OCI-LY3 (cell line): ENCODE results near the gene OR1E1.

Source experiments
- H2AFZ ChIP-seq: fragments of 200-600, 300-600 bp; shearing (Covaris generic); 2 replicates; pipeline ENCODE4 v1.6.0; 2014; ENCODE audit warnings: antibody characterized with exemption, low read depth, low read length
- H3K27ac ChIP-seq: fragments of 200-600, 300-600 bp; sonication (generic); 2 replicates; pipeline ENCODE4 v1.5.1; 2014; ENCODE audit warnings: mild to moderate bottlenecking, low read length, moderate library complexity, mixed read lengths
- H3K27me3 ChIP-seq: fragments of 200-600, 300-600 bp; sonication (generic); 2 replicates; pipeline ENCODE4 v1.6.1; 2014; ENCODE audit warnings: low read depth, low read length, mixed read lengths
- H3K36me3 ChIP-seq: fragments of 200-600, 300-600 bp; sonication (generic); replicated peaks from 2 replicates; pipeline ENCODE3; 2014; ENCODE audit warnings: low read depth, low read length, mixed read lengths
- H3K4me1 ChIP-seq: fragments of 300-600, 200-600 bp; sonication (generic); 2 replicates; pipeline ENCODE4 v1.6.1; 2014; ENCODE audit warnings: low read length, mixed read lengths
- H3K4me2 ChIP-seq: fragments of 200-600, 300-600 bp; sonication (generic); 2 replicates; pipeline ENCODE4 v1.6.1; 2014; ENCODE audit warnings: low read length, mixed read lengths
- H3K4me3 ChIP-seq: fragments of 300-600, 200-600 bp; sonication (generic); 2 replicates; pipeline ENCODE4 v1.5.1; 2014; ENCODE audit warnings: antibody characterized with exemption, mild to moderate bottlenecking, low read length, moderate library complexity
- H3K79me2 ChIP-seq: fragments of 300-600, 200-600 bp; shearing (Covaris generic); 2 replicates; pipeline ENCODE4 v1.6.1; 2014; ENCODE audit warnings: mild to moderate bottlenecking, low read length, mixed read lengths
- H3K9ac ChIP-seq: fragments of 300-600, 200-600 bp; shearing (Covaris generic); 2 replicates; pipeline ENCODE4 v1.6.0; 2014; ENCODE audit warnings: mild to moderate bottlenecking, low read length, moderate library complexity
- H3K9me3 ChIP-seq: fragments of 200-600, 300-600 bp; shearing (Covaris generic); 2 replicates; pipeline ENCODE4 v1.6.1; 2014; ENCODE audit warnings: low read length, mixed read lengths; ENCODE audit not compliant: insufficient read depth
- H4K20me1 ChIP-seq: fragments of 200-600, 300-600 bp; sonication (generic); 2 replicates; pipeline ENCODE4 v1.6.1; 2016; ENCODE audit warnings: low read length, mixed read lengths; ENCODE audit not compliant: insufficient read depth
- EZH2phosphoT487 ChIP-seq: fragments of 200-600 bp; shearing (Covaris generic); IDR thresholded peaks from 2 replicates; pipeline ENCODE4 v1.6.1; 2018; ENCODE audit warnings: antibody characterized with exemption, mixed run types, low read depth
- TF ChIP-seq, protein P1 (sequence below): fragments of 200-600, 300-600 bp; sonication (generic); IDR thresholded peaks from 2 replicates; pipeline ENCODE4 v1.5.1; 2014; ENCODE audit warnings: antibody characterized with exemption, low read length, low read depth

Gene OR1E1, protein sequence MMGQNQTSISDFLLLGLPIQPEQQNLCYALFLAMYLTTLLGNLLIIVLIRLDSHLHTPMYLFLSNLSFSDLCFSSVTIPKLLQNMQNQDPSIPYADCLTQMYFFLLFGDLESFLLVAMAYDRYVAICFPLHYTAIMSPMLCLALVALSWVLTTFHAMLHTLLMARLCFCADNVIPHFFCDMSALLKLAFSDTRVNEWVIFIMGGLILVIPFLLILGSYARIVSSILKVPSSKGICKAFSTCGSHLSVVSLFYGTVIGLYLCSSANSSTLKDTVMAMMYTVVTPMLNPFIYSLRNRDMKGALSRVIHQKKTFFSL

DNA sequence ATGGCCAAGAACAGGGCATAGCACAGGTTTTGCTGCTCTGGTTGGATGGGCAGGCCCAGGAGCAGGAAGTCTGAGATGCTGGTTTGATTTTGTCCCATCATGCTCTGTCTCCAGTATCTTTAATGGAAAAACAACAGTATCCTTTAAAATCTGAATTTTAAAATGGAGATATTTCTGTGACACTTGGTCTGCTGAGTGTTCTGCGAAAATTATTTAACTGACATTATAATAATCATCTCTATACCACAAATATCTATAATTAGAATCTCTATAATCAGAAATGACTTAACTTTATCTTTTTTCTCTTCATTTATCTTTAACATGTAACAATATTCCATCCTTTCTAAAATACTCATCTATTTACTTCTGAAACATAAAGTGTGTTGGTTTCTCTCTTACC lies at the start of gene OR1E1:
TSS of gene OR1E1 (minus strand) at position 101 of the 400 bp plus-strand sequence. CDS start at position 101, 0 bp downstream.
- Histone ChIP-seq H3K36me3 (no peaks in the 10 kb centered on the region), H3K27me3 (no peaks in the 10 kb centered on the region), H3K9ac (no peak within 1 kb of the TSS), H3K27ac (no peak within 1 kb of the TSS), H3K4me2 (no peak within 1 kb of the TSS), H4K20me1 (no peaks in the 10 kb centered on the region), H3K9me3 (no peaks in the 10 kb centered on the region), H3K79me2 (no peaks in the 10 kb centered on the region), H3K4me3 (no peak within 1 kb of the TSS), H2AFZ (no peak within 1 kb of the TSS), H3K4me1 (no peaks in the 10 kb centered on the region)
- TF ChIP-seq EZH2phosphoT487: no peak
- TF ChIP-seq, protein P1, sequence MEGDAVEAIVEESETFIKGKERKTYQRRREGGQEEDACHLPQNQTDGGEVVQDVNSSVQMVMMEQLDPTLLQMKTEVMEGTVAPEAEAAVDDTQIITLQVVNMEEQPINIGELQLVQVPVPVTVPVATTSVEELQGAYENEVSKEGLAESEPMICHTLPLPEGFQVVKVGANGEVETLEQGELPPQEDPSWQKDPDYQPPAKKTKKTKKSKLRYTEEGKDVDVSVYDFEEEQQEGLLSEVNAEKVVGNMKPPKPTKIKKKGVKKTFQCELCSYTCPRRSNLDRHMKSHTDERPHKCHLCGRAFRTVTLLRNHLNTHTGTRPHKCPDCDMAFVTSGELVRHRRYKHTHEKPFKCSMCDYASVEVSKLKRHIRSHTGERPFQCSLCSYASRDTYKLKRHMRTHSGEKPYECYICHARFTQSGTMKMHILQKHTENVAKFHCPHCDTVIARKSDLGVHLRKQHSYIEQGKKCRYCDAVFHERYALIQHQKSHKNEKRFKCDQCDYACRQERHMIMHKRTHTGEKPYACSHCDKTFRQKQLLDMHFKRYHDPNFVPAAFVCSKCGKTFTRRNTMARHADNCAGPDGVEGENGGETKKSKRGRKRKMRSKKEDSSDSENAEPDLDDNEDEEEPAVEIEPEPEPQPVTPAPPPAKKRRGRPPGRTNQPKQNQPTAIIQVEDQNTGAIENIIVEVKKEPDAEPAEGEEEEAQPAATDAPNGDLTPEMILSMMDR: no peak

DNA sequence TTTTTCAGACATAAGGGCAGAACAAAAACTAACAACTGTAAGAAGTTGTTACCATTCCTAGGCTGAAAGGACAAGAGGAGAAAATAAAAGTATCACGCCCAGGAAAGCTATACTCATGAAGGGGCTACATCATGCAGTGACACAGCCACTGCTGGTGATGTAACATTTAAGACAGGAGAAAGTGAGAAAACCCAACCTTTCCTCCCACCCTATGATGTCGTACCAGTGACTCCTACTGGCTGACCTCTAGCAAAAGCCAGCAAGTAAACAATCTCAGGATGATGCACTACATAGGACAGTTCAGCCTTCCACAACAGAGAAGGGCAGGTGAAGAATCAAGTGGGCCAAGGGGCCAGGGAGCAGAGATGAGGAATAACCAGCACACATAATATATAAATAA lies 49.4 kb upstream of the OR1E1 start:
- H3K4me2 ChIP-seq: no peak overlapping the region
- H3K36me3 ChIP-seq: no peaks in the 10 kb centered on the region
- H3K4me1 ChIP-seq: no peaks in the 10 kb centered on the region
- no peak overlapping the region for H3K27ac ChIP-seq
- no peaks in the 10 kb centered on the region for H3K27me3 ChIP-seq
- H3K9ac ChIP-seq: no peak overlapping the region
- H3K9me3 ChIP-seq: no peaks in the 10 kb centered on the region
- TF ChIP-seq, protein P1: peak; percentile 32
- TF ChIP-seq EZH2phosphoT487: no peak
- H2AFZ ChIP-seq: no peak overlapping the region
- H4K20me1 ChIP-seq: no peaks in the 10 kb centered on the region
- no peaks in the 10 kb centered on the region for H3K79me2 ChIP-seq
- H3K4me3 ChIP-seq: no peak overlapping the region

DNA sequence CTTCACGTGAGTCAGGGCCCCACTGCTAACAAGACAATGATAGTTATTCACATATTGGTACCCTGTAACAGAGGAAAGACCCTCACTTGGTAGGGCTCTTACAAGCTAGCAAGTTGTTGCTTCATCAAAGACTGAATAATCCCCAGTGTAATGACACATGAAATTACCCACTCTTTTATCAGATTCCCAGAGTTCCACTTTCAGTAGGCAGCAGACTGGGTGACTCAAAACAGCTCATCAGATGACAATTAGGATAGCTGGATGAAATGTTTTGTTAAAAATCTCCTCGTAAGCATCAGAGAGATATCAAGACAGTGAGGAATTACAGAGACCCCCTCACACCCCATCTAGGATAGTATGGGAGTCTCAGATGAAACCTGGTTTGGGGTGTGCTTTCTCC lies 42.2 kb upstream of the OR1E1 start:
- Histone ChIP-seq H3K9ac (no peak overlapping the region), H3K4me1 (no peaks in the 10 kb centered on the region), H3K4me2 (no peak overlapping the region), H2AFZ (no peak overlapping the region), H4K20me1 (no peaks in the 10 kb centered on the region), H3K36me3 (no peaks in the 10 kb centered on the region), H3K9me3 (no peaks in the 10 kb centered on the region), H3K79me2 (no peaks in the 10 kb centered on the region), H3K4me3 (no peak overlapping the region), H3K27ac (no peak overlapping the region), H3K27me3 (no peaks in the 10 kb centered on the region)
- TF ChIP-seq EZH2phosphoT487: no peak
- TF ChIP-seq, protein P1: no peak

DNA sequence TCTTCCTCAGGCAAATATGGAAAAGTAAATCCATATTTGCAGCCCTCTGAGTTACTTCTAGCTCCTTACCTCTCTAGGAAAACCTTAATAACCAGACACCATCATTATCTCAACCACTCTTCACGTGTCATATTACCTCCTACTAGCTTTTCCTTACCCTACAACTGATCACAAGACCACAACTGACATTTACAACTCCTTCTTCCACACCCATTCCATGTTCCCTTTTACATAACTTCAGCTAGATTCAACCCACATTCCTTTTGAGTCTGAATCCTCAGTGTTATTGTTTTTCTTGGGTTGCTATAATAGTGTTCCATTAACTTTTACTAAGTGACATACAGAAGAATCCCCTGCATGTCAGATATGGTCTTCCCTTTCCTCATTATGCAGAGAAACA lies 40.2 kb upstream of the OR1E1 start:
- Histone ChIP-seq H3K9ac (no peak overlapping the region), H2AFZ (no peak overlapping the region), H3K27ac (no peak overlapping the region), H3K9me3 (no peaks in the 10 kb centered on the region), H3K4me1 (no peaks in the 10 kb centered on the region), H4K20me1 (no peaks in the 10 kb centered on the region), H3K4me2 (no peak overlapping the region), H3K36me3 (no peaks in the 10 kb centered on the region), H3K27me3 (no peaks in the 10 kb centered on the region), H3K4me3 (no peak overlapping the region), H3K79me2 (no peaks in the 10 kb centered on the region)
- TF ChIP-seq, protein P1: no peak
- TF ChIP-seq EZH2phosphoT487: no peak
